ENCODE results near the gene PPP4R4.
"Not testable (repeated sequence)": the region's sequence is repeated elsewhere in the genome, so short reads cannot be mapped to it uniquely, and the experiment has no call there.

PPP4R4 gene

DNA sequence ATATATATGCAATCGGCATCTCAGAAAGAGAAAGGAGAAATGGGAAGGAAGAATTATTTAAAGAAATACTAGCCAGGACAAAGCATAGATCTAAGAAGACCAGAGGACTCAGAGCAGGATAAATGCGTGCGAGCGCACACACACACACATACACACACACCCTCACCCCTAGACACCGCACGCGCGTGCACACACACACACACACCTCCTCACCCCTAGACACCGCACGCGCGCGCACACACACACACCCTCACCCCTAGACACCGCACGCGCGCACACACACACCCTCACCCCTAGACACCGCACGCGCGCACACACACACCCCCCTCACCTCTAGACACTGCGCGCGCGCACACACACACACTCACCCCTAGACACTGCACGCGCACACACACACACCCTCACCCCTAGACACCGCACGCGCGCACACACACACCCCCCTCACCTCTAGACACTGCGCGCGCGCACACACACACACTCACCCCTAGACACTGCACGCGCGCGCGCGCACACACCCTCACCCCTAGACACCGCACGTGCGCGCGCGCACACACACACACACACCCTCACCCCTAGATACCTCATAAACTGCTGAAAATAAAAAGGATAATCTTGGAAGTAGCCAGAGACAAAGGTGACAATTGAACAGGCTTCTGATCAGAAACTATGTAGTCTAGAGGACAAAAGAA, 44.2 kb downstream of the PPP4R4 start:
- not testable (repeated sequence) for H3K27ac Mint-ChIP-seq; H3K9me3 Mint-ChIP-seq; ATAC-seq (replicated peaks); DNase-seq; H3K4me1 Mint-ChIP-seq (ENCODE audit: low read depth in 2 of 2); H3K36me3 Mint-ChIP-seq (ENCODE audit: insufficient read depth)
- H3K4me3 Mint-ChIP-seq, result peak overlapping the region in 1 of 2 donors; percentile 24
- peaks cover 17 to 35% of the 10 kb centered on the region in 2 donors for H3K27me3 Mint-ChIP-seq

DNA sequence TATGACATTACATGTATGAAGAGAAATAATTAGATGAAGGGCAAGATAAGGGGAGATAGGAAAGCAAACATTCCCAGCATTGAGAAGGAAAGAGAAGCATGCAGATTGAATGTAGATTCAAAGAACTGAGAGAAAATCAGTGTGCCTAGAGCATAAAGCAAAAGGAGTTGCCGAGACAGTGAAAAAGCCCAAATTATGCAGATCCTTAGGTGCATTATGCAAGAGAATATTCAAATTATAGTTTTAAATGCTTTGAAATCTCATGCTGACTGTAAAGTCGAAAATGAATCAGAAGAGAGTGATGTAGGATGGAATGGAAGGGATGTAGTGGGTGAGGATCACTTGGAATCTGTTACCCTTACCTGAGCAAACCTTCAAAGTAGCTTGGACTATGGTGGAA, 49.9 kb downstream of the PPP4R4 start:
- DNase-seq (no peak), ATAC-seq (replicated peaks) (no peak)
- Mint-ChIP-seq H3K27ac (no peak overlapping the region), H3K27me3 (peaks cover 7 to 9% of the 10 kb centered on the region in 2 donors), H3K4me1 (ENCODE audit: low read depth in 2 of 2) (no peaks in the 10 kb centered on the region), H3K36me3 (ENCODE audit: insufficient read depth) (no peaks in the 10 kb centered on the region), H3K9me3 (no peaks in the 10 kb centered on the region), H3K4me3 (no peak overlapping the region)

DNA sequence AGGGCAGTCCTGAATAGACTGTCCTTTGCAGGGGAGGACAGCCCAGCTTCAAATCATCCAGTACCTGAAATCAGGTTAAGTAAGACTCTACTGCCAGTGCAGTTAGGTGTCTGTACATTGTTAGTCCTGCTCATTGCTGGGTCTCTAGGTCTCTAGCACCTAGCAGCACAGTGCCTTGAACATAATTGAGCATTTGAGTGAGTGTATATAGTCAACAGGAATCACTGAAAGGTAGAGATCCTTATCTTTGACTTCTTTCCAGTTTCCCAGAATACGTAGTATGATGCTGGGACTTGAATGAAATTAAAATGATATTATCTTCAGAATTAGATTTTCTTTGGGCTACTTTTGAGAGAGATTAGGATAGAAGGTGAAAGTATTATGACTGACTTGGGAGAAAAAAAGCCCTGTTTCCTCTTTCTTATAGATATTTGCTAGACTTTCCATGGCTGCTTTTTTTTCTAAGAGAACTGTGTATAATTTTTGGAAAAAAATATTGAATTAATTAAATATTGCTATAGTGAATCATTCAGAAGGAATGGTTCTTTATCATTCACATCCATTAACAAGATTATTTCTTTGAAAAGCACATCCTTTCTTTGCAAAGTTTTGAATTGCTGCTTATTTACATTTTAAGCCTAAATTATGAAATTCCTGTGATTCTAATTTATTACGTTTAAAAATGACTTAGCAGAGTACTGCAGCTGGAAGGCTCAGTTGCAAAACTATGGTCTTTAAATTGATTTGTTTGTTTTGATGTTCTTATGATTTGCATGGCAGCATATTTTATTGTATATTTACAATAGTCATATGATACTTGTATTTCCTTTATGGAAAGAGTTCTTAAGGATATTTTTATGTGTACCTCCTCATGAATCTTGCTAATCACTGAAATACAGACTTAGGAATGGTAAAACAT, 51.6 kb downstream of the PPP4R4 start:
- Mint-ChIP-seq H3K9me3 (no peaks in the 10 kb centered on the region), H3K27me3 (peaks cover 11 to 14% of the 10 kb centered on the region in 2 donors), H3K4me3 (no peak overlapping the region), H3K27ac (no peak overlapping the region), H3K4me1 (ENCODE audit: low read depth in 2 of 2) (no peaks in the 10 kb centered on the region), H3K36me3 (ENCODE audit: insufficient read depth) (no peaks in the 10 kb centered on the region)
- DNase-seq, result no peak
- ATAC-seq (replicated peaks), result no peak

DNA sequence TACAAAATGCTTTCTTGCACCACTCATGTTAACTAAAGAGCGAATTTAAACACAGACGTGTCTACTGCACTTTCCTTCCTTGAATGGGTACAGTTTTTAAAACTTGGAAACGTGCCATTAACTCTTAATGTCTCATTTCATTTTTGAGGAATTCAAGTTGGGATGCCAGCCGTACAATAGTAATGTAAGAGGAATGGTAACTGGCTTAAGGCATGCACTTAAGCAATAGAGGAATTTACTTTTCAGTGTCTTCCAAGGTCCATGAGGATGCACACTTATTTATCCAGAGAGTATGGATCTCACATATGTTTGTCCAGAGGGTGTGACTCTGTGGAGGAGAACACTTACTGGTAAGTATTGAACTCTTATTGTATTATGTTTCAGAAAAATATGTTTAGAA, 52.9 kb downstream of the PPP4R4 start:
- ATAC-seq (replicated peaks) (no peak), DNase-seq (no peak)
- H3K4me1 Mint-ChIP-seq (ENCODE audit: low read depth in 2 of 2), result no peaks in the 10 kb centered on the region
- peaks cover 13 to 14% of the 10 kb centered on the region in 2 donors for H3K27me3 Mint-ChIP-seq
- H3K27ac Mint-ChIP-seq, result no peak overlapping the region
- no peak overlapping the region for H3K4me3 Mint-ChIP-seq
- no peaks in the 10 kb centered on the region for H3K36me3 Mint-ChIP-seq (ENCODE audit: insufficient read depth)
- H3K9me3 Mint-ChIP-seq, result no peaks in the 10 kb centered on the region

GRCh38 chr14:94237046-94237445, 62.9 kb downstream of the PPP4R4 start:
- Mint-ChIP-seq H3K27me3 (peaks cover 3 to 5% of the 10 kb centered on the region in 2 donors), H3K4me1 (ENCODE audit: low read depth in 2 of 2) (no peaks in the 10 kb centered on the region), H3K9me3 (no peaks in the 10 kb centered on the region), H3K4me3 (no peak overlapping the region), H3K36me3 (ENCODE audit: insufficient read depth) (no peaks in the 10 kb centered on the region), H3K27ac (no peak overlapping the region)
- ATAC-seq (replicated peaks) (no peak), DNase-seq (no peak)

GRCh38 chr14:94237983-94238382, 63.9 kb downstream of the PPP4R4 start:
- ATAC-seq (replicated peaks), result no peak
- H3K9me3 Mint-ChIP-seq, result no peaks in the 10 kb centered on the region
- H3K4me3 Mint-ChIP-seq, result no peak overlapping the region
- H3K27ac Mint-ChIP-seq, result no peak overlapping the region
- H3K4me1 Mint-ChIP-seq (ENCODE audit: low read depth in 2 of 2), result no peaks in the 10 kb centered on the region
- H3K36me3 Mint-ChIP-seq (ENCODE audit: insufficient read depth), result no peaks in the 10 kb centered on the region
- peaks cover 6 to 9% of the 10 kb centered on the region in 2 donors for H3K27me3 Mint-ChIP-seq
- no peak for DNase-seq

GRCh38 chr14:94239406-94239805, 65.3 kb downstream of the PPP4R4 start:
- Mint-ChIP-seq H3K36me3 (ENCODE audit: insufficient read depth) (no peaks in the 10 kb centered on the region), H3K27me3 (peaks cover 6 to 9% of the 10 kb centered on the region in 2 donors), H3K27ac (no peak overlapping the region), H3K9me3 (no peaks in the 10 kb centered on the region), H3K4me3 (no peak overlapping the region), H3K4me1 (ENCODE audit: low read depth in 2 of 2) (no peaks in the 10 kb centered on the region)
- no peak for DNase-seq
- ATAC-seq (replicated peaks), result no peak

DNA sequence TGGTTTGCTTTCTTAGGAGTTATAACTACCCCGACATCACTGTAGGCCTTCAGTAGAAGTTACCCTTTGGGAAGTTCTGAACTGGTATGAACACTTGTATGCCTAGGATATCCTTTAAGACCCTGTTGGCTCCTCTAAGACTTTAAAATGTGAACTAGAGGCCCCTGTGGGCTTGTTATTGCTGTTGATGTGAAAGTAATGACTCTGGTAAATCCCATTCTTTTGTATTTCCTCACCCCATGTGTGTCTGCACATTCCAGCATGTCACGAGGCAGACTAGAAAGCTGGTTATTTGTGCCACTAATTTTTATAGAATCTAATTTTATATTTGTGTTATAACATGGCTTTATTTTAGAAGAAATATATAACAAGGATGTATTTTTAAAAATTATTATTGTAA, 70.1 kb downstream of the PPP4R4 start:
- Mint-ChIP-seq H3K36me3 (ENCODE audit: insufficient read depth) (no peaks in the 10 kb centered on the region), H3K9me3 (no peaks in the 10 kb centered on the region), H3K27me3 (peaks cover 23 to 28% of the 10 kb centered on the region in 2 donors), H3K27ac (no peak overlapping the region), H3K4me3 (no peak overlapping the region), H3K4me1 (ENCODE audit: low read depth in 2 of 2) (no peaks in the 10 kb centered on the region)
- DNase-seq, result no peak
- no peak for ATAC-seq (replicated peaks)

DNA sequence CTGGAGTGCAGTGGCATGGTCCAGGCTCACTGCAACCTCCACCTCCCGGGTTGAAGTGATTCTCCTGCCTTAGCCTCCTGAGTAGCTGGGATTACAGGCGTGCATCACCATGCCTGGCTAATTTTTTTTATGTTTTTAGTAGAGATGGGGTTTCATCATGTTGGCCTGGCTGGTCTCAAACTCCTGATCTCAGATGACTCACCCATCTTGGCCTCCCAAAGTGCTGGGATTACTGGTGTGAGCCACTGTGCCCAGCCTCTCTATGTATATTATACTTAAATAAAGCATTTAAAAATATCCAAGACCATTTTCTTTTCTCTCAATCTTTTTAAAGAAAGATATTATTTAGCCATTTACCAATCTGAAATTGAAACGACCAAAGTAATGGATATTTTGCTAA, 90.1 kb downstream of the PPP4R4 start:
- ATAC-seq (replicated peaks); H3K36me3 Mint-ChIP-seq (ENCODE audit: insufficient read depth); H3K27ac Mint-ChIP-seq; H3K4me1 Mint-ChIP-seq (ENCODE audit: low read depth in 2 of 2); H3K4me3 Mint-ChIP-seq; DNase-seq: not testable (repeated sequence)
- Mint-ChIP-seq H3K27me3 (peaks cover 10 to 12% of the 10 kb centered on the region in 2 donors), H3K9me3 (peaks cover 2 to 11% of the 10 kb centered on the region in 2 donors)

- no peak for ATAC-seq (replicated peaks)
- peaks cover 0 to 11% of the 10 kb centered on the region in 2 donors for H3K9me3 Mint-ChIP-seq
- peaks cover 4% of the 10 kb centered on the region for H3K36me3 Mint-ChIP-seq (ENCODE audit: insufficient read depth)
- DNase-seq, result no peak
- no peak overlapping the region for H3K27ac Mint-ChIP-seq
- H3K4me3 Mint-ChIP-seq, result no peak overlapping the region
- no peaks in the 10 kb centered on the region for H3K4me1 Mint-ChIP-seq (ENCODE audit: low read depth in 2 of 2)
- peaks cover 17 to 30% of the 10 kb centered on the region in 2 donors for H3K27me3 Mint-ChIP-seq
Measured at GRCh38 chr14:94267352-94267751, 93.2 kb downstream of the PPP4R4 start.

- not testable (repeated sequence) for H3K4me1 Mint-ChIP-seq (ENCODE audit: low read depth in 2 of 2); H3K27ac Mint-ChIP-seq; H3K4me3 Mint-ChIP-seq; H3K36me3 Mint-ChIP-seq (ENCODE audit: insufficient read depth); H3K9me3 Mint-ChIP-seq; DNase-seq; ATAC-seq (replicated peaks)
- peaks cover 17 to 30% of the 10 kb centered on the region in 2 donors for H3K27me3 Mint-ChIP-seq
Measured at GRCh38 chr14:94268582-94268981, 94.5 kb downstream of the PPP4R4 start.

DNA sequence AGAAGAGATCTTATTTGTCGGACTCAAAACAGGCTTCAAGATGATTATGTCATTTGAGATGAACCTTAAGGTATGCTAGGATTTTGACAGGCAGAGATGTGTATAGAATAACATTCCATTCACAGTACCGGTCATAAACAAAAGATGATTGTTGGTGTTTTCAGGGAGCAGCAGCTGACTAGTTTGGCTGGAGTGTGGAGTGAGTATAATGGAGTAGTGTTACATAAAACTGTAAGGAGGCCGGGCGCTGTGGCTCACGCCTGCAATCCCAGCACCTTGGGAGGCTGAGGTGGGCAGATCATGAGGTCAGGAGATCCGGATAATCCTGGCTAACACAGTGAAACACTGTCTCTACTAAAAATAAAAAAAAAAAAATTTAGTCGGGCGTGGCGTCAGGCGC, 95.0 kb downstream of the PPP4R4 start:
- ATAC-seq (replicated peaks), result no peak
- H3K4me1 Mint-ChIP-seq (ENCODE audit: low read depth in 2 of 2), result no peaks in the 10 kb centered on the region
- no peak for DNase-seq
- H3K27me3 Mint-ChIP-seq, result peaks cover 17 to 30% of the 10 kb centered on the region in 2 donors
- no peak overlapping the region for H3K4me3 Mint-ChIP-seq
- H3K36me3 Mint-ChIP-seq (ENCODE audit: insufficient read depth), result peaks cover 4% of the 10 kb centered on the region
- H3K9me3 Mint-ChIP-seq, result no peaks in the 10 kb centered on the region
- no peak overlapping the region for H3K27ac Mint-ChIP-seq

DNA sequence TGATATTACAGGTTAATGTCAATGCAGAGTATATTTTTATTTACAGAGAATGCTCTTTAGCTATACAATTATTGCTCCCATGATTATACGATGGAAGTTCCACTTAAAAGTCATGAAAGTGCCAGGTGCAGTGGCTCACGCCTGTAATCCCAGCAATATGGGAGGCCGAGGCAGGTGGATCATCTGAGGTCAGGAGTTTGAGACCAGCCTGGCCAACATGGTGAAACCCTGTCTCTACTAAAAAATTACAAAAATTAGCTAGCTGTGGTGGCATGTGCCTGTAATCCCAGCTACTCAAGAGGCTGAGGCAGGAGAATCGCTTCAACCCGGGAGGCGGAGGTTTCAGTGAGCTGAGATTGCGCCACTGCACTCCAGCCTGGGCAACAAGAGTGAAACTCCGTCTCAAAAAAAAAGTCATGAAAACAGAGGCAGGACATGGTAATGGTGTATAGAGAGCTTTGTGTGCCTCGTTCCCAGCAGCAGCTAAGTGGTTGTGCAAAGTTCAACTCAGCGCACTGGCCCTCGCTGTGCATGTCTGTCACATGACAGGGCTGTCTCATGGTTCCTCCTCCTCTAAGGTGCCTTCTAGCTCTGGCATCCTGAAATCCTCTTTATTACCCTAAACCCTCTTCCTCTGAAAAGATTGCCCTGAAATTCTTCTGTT, 102.9 kb downstream of the PPP4R4 start:
- H3K27ac Mint-ChIP-seq; H3K36me3 Mint-ChIP-seq (ENCODE audit: insufficient read depth): not testable (repeated sequence)

More for the DNA sequence above, 102.9 kb downstream of the PPP4R4 start:
- DNase-seq; ATAC-seq (replicated peaks); H3K4me1 Mint-ChIP-seq (ENCODE audit: low read depth in 2 of 2); H3K27me3 Mint-ChIP-seq; H3K9me3 Mint-ChIP-seq; H3K4me3 Mint-ChIP-seq: not testable (repeated sequence)

Data from effector memory CD8-positive, alpha-beta T cell (primary cell).